K562 (cell line): ENCODE measurements around the gene COL1A1. TPM values are rescaled to one million over a fixed set of nuclear protein-coding genes. Genes with fewer than 3 reads are reported as not detected.

Experiments used
- CCNT2 ChIP-seq: IDR thresholded peaks from 2 replicates; pipeline ENCODE4 v1.6.1; 2011; ENCODE audit warnings: borderline replicate concordance, low read depth, mild to moderate bottlenecking, moderate library complexity, mixed read lengths, low read length; ENCODE audit not compliant: insufficient read length; ENCODE audit errors: extremely low read depth
- ELF1 ChIP-seq: fragments of 200-800 bp; sonication (Bioruptor generic); IDR thresholded peaks from 2 replicates; pipeline ENCODE4 v1.6.1; 2016; ENCODE audit warnings: missing genetic modification characterization, missing compliant biosample characterization
- GATAD2A ChIP-seq: fragments of 450-650 bp; IDR thresholded peaks from 2 replicates; pipeline ENCODE4 v1.6.1; 2017
- KHSRP ChIP-seq: fragments of 450-650 bp; IDR thresholded peaks from 2 replicates; pipeline ENCODE4 v1.6.1; 2017
- MAZ ChIP-seq, 2 experiments: fragments of 450-650 bp in 1 of 2; sonication (generic) in 1 of 2; formaldehyde crosslinking; IDR thresholded peaks in 1 of 2; conservative IDR thresholded peaks in 1 of 2; 2 replicates each; pipeline versions ENCODE4 v1.4.0 to v1.5.0; 2020; ENCODE audit warnings: mild to moderate bottlenecking in 1 of 2, missing genetic modification reagents in 1 of 2
- MBD2 ChIP-seq: sonication (generic); IDR thresholded peaks from 2 replicates; pipeline ENCODE4 v1.6.1; 2016; ENCODE audit warnings: low read depth, borderline replicate concordance
- MTA3 ChIP-seq: fragments of 450-650 bp; formaldehyde crosslinking; IDR thresholded peaks from 2 replicates; pipeline ENCODE4 v1.6.1; 2017; ENCODE audit warnings: mild to moderate bottlenecking, borderline replicate concordance
- MTF1 ChIP-seq: fragments of 250-450 bp; sonication (Bioruptor Pico); IDR thresholded peaks from 2 replicates; pipeline ENCODE4 v1.9.0; 2021; ENCODE audit warnings: moderate library complexity, mild to moderate bottlenecking, inconsistent platforms, borderline replicate concordance
- MYC ChIP-seq, 2 experiments: fragments of 250-450 bp in 1 of 2; sonication (Bioruptor Pico) in 1 of 2; IDR thresholded peaks; 2 replicates each; pipeline versions ENCODE4 v1.5.1 to v1.6.1; 2012 to 2021; ENCODE audit warnings: low read depth in 2 of 2, borderline replicate concordance in 1 of 2, improper control_type of control experiment in 1 of 2, low read length in 1 of 2, mild to moderate bottlenecking in 1 of 2, moderate library complexity in 1 of 2
- PTTG1 ChIP-seq: fragments of 450-650 bp; IDR thresholded peaks from 2 replicates; pipeline ENCODE4 v1.6.1; 2016; ENCODE audit warnings: low read depth, mild to moderate bottlenecking, missing genetic modification characterization, missing compliant biosample characterization
- PURB ChIP-seq: sonication (generic); formaldehyde crosslinking; IDR thresholded peaks from 2 replicates; pipeline ENCODE4 v1.9.0; 2021; ENCODE audit warnings: low read depth, mild to moderate bottlenecking, missing genetic modification reagents
- SMAD2 ChIP-seq: fragments of 150-350 bp; IDR thresholded peaks from 2 replicates; pipeline ENCODE4 v1.6.1; 2014; ENCODE audit warnings: low read depth, mild to moderate bottlenecking, low read length
- TAF15 ChIP-seq: fragments of 200-400 bp; formaldehyde crosslinking; IDR thresholded peaks from 2 replicates; pipeline ENCODE4 v1.6.1; 2017; ENCODE audit warnings: mild to moderate bottlenecking, low read depth, low read length, moderate library complexity
- U2AF1 ChIP-seq: fragments of 200-400 bp; formaldehyde crosslinking; optimal IDR thresholded peaks from 2 replicates; pipeline ENCODE3; 2017; ENCODE audit warnings: mild to moderate bottlenecking, low read depth, low read length, moderate library complexity
- ZNF24 ChIP-seq: fragments of 450-650 bp; IDR thresholded peaks from 2 replicates; pipeline ENCODE4 v1.6.1; 2016
- polyA plus RNA-seq, 8 experiments: library from polyadenylated mRNA; depleted of rRNA in 4 of 8; stranded (reverse) in 5 of 8; unstranded in 3 of 8; fragments of >200 nt; fragmentation: Nextera tagmentation in 2 of 8; fragmentation: Illumina TruSeq in 1 of 8; extraction: Ambion mirVana in 2 of 8; extraction: Trizol in 1 of 8; gene quantifications; 2 replicates each; pipeline versions ENCODE4 v1.2.1 to v1.2.3, GENCODE V29; 2011 to 2014; ENCODE audit warnings: inconsistent platforms in 1 of 8, missing spikeins in 1 of 8
- total RNA-seq, 7 experiments: library from RNA; depleted of rRNA in 6 of 7; stranded (reverse); fragments of >200 nt in 6 of 7; fragmentation: Illumina TruSeq in 2 of 7; extraction: Trizol in 2 of 7; gene quantifications; 2 replicates each; pipeline versions ENCODE4 v1.2.1 to v1.2.3, GENCODE V29; 2011 to 2021; ENCODE audit warnings: low replicate concordance in 1 of 7
- TF ChIP-seq, protein P1 (sequence below): fragments of 450-650 bp; formaldehyde crosslinking; IDR thresholded peaks from 2 replicates; pipeline ENCODE4 v1.4.0; 2020; ENCODE audit warnings: mild to moderate bottlenecking, moderate library complexity
- TF ChIP-seq, protein P2 (sequence below), 2 experiments: fragments of 450-650 bp; formaldehyde crosslinking in 1 of 2; IDR thresholded peaks; 2 replicates each; pipeline versions ENCODE4 v1.4.0 to v1.6.1; 2014 to 2020; ENCODE audit warnings: mild to moderate bottlenecking in 2 of 2, borderline replicate concordance in 1 of 2, low read depth in 1 of 2

The COL1A1 gene
- total and polyA plus RNA-seq, 9 of the 15 experiments (the other 6 are each of a cell fraction or from before 2014, with no cell fraction given) = 0.04 to 3.4 (median 0.18) TPM

DNA sequence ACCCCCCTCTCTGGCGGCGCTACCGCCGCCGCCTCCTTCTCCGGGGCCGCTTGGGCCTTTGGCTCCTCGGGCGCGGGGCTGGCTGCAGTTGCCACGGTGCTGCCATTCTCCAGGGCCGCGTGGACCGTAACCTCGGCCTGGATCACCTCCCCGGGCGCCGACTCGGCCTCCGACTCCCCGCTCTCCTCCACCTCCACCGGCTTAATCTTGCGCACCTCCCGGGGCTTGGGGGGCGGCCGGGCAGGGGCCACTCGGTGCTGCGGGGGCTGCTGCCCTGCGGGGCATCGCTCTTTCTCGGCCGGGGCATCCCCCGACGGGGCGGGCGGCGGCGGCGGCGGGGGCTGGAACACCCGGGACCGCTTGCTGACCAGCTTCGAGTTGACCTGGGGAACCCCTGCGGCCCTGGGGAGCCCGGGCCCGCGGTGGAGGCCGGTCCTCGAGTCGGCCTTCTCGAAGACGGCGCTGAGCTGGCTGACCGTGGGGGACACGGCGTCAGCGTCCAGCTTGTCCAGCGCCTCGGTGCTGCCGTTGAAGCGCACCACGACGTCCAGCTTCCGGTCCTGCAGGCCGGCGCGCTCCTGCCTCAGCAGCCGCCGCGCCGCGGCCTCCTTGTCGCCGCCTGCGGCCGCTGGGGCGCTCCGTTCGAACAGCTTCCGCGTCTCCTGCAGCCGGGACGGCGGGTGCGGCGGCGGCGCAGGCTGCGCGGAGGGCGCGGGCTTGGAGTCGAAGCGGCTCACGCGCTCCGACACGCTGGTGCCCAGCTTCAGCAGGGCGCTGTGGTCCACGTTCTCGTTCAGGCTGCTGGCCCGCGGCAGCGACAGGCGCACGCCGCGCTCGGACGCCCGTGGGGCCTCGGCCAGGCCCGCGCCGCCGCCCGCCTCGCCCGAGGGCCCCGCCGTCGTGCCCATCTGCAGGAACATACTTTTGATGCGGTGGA, 51.7 kb downstream of the COL1A1 start (continued):
- TF ChIP-seq, protein P1, sequence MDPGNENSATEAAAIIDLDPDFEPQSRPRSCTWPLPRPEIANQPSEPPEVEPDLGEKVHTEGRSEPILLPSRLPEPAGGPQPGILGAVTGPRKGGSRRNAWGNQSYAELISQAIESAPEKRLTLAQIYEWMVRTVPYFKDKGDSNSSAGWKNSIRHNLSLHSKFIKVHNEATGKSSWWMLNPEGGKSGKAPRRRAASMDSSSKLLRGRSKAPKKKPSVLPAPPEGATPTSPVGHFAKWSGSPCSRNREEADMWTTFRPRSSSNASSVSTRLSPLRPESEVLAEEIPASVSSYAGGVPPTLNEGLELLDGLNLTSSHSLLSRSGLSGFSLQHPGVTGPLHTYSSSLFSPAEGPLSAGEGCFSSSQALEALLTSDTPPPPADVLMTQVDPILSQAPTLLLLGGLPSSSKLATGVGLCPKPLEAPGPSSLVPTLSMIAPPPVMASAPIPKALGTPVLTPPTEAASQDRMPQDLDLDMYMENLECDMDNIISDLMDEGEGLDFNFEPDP (CRISPR knock-in tag) = no peak
- TF ChIP-seq MAZ (CRISPR knock-in tag; conservative IDR thresholded peaks at IDR 0.05 in 1 of 2, IDR thresholded peaks at IDR 0.05 in 1 of 2) (0 out of 4 replicates have a peak, but pooled peaks of 1 of the 2 experiments have one; percentile 41), MTF1 (CRISPR knock-in tag) (no peak), MTA3 (peak; percentile 74; the same call in 1 of the 2 replicates), CCNT2 (peak; percentile 51), U2AF1 (peak; percentile 34), MBD2 (no peak), PTTG1 (tag) (no peak), PURB (CRISPR knock-in tag) (no peak), GATAD2A (no peak), ZNF24 (peak; percentile 67), ELF1 (tag) (peak; percentile 75), KHSRP (no peak), SMAD2 (no peak), MYC (IDR thresholded peaks at IDR 0.05; ENCODE audit: low read depth, low read length) (0 out of 2 replicates have a peak, but pooled peaks have one; percentile 35), MYC (CRISPR knock-in tag; IDR thresholded peaks at IDR 0.05; ENCODE audit: borderline replicate concordance, low read depth) (no peak), TAF15 (no peak)
- TF ChIP-seq, protein P2, sequence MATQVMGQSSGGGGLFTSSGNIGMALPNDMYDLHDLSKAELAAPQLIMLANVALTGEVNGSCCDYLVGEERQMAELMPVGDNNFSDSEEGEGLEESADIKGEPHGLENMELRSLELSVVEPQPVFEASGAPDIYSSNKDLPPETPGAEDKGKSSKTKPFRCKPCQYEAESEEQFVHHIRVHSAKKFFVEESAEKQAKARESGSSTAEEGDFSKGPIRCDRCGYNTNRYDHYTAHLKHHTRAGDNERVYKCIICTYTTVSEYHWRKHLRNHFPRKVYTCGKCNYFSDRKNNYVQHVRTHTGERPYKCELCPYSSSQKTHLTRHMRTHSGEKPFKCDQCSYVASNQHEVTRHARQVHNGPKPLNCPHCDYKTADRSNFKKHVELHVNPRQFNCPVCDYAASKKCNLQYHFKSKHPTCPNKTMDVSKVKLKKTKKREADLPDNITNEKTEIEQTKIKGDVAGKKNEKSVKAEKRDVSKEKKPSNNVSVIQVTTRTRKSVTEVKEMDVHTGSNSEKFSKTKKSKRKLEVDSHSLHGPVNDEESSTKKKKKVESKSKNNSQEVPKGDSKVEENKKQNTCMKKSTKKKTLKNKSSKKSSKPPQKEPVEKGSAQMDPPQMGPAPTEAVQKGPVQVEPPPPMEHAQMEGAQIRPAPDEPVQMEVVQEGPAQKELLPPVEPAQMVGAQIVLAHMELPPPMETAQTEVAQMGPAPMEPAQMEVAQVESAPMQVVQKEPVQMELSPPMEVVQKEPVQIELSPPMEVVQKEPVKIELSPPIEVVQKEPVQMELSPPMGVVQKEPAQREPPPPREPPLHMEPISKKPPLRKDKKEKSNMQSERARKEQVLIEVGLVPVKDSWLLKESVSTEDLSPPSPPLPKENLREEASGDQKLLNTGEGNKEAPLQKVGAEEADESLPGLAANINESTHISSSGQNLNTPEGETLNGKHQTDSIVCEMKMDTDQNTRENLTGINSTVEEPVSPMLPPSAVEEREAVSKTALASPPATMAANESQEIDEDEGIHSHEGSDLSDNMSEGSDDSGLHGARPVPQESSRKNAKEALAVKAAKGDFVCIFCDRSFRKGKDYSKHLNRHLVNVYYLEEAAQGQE (IDR thresholded peaks at IDR 0.05; ENCODE audit: borderline replicate concordance) = peak; percentile 56
- TF ChIP-seq, protein P2 (CRISPR knock-in tag; IDR thresholded peaks at IDR 0.05; ENCODE audit: low read depth) = peak; percentile 47; the same call in 1 of the 2 replicates
